ENCODE data around the gene FCN1. TPM values are rescaled to one million over a fixed set of nuclear protein-coding genes. Genes with fewer than 3 reads are reported as not detected.

The FCN1 gene
- 4.9 TPM for total RNA-seq

GRCh38 chr9:134917431-134918373, at the start of gene FCN1:
FCN1 (minus strand) TSS chr9:134917912; CDS start chr9:134917871, 41 bp downstream.

GRCh38 chr9:134880484-134881312, 37.0 kb downstream of the FCN1 start, which contains the start of gene FCN2:
FCN2 (plus strand) TSS chr9:134880810; CDS start chr9:134880822, 12 bp downstream.

Other genes starting within 250 kb of the FCN1 start
- gene FCN2, start 37.1 kb downstream of the FCN1 start, total RNA-seq = not detected
- 48.8 TPM for gene OLFM1, start 169.8 kb upstream of the FCN1 start, total RNA-seq

Data from camera-type eye (tissue), 1 donor.